ENCODE measurements around the gene ANKRD50.

Gene ANKRD50

GRCh38 chr4:124691801-124692200 lies 20.7 kb downstream of the ANKRD50 start:
- Histone ChIP-seq H3K36me3 (ENCODE audit: control insufficient read depth, insufficient read depth, low read length) (no peaks in the 10 kb centered on the region), H3K4me3 (replicated peaks; ENCODE audit: low read depth, low read length) (no peak overlapping the region), H3K27me3 (replicated peaks; ENCODE audit: control insufficient read depth, insufficient read depth, low read length) (no peaks in the 10 kb centered on the region)
- no peak for TF ChIP-seq CTCF (IDR thresholded peaks at IDR 0.05; ENCODE audit: insufficient read depth, low read length, poor library complexity, severe bottlenecking)
- no peak for DNase-seq (ENCODE audit: extremely low read depth, insufficient read length)

- TF ChIP-seq CTCF (IDR thresholded peaks at IDR 0.05; ENCODE audit: insufficient read depth, low read length, poor library complexity, severe bottlenecking) = no peak
- Histone ChIP-seq H3K36me3 (ENCODE audit: control insufficient read depth, insufficient read depth, low read length) (no peaks in the 10 kb centered on the region), H3K4me3 (replicated peaks; ENCODE audit: low read depth, low read length) (no peak overlapping the region), H3K27me3 (replicated peaks; ENCODE audit: control insufficient read depth, insufficient read depth, low read length) (no peaks in the 10 kb centered on the region)
- DNase-seq (ENCODE audit: extremely low read depth, insufficient read length) = no peak
These were observed 26.3 kb downstream of the ANKRD50 start for GRCh38 chr4:124686279-124686678.

- DNase-seq (ENCODE audit: extremely low read depth, insufficient read length) = no peak
- Histone ChIP-seq H3K27me3 (replicated peaks; ENCODE audit: control insufficient read depth, insufficient read depth, low read length) (no peaks in the 10 kb centered on the region), H3K4me3 (replicated peaks; ENCODE audit: low read depth, low read length) (no peak overlapping the region), H3K36me3 (ENCODE audit: control insufficient read depth, insufficient read depth, low read length) (no peaks in the 10 kb centered on the region)
- no peak for TF ChIP-seq CTCF (IDR thresholded peaks at IDR 0.05; ENCODE audit: insufficient read depth, low read length, poor library complexity, severe bottlenecking)
These were observed 26.7 kb downstream of the ANKRD50 start for GRCh38 chr4:124685851-124686250.

- TF ChIP-seq CTCF (IDR thresholded peaks at IDR 0.05; ENCODE audit: insufficient read depth, low read length, poor library complexity, severe bottlenecking) = no peak
- H3K36me3 ChIP-seq (ENCODE audit: control insufficient read depth, insufficient read depth, low read length) = no peaks in the 10 kb centered on the region
These were observed 28.2 kb downstream of the ANKRD50 start for GRCh38 chr4:124684301-124684700.

GRCh38 chr4:124682384-124682783 lies 30.1 kb downstream of the ANKRD50 start:
- Histone ChIP-seq H3K4me3 (replicated peaks; ENCODE audit: low read depth, low read length) (no peak overlapping the region), H3K36me3 (ENCODE audit: control insufficient read depth, insufficient read depth, low read length) (no peaks in the 10 kb centered on the region), H3K27me3 (replicated peaks; ENCODE audit: control insufficient read depth, insufficient read depth, low read length) (no peaks in the 10 kb centered on the region)
- TF ChIP-seq CTCF (IDR thresholded peaks at IDR 0.05; ENCODE audit: insufficient read depth, low read length, poor library complexity, severe bottlenecking) = no peak
- no peak for DNase-seq (ENCODE audit: extremely low read depth, insufficient read length)

More at GRCh38 chr4:124684301-124684700, 28.2 kb downstream of the ANKRD50 start:
- Histone ChIP-seq H3K4me3 (replicated peaks; ENCODE audit: low read depth, low read length) (no peak overlapping the region), H3K27me3 (replicated peaks; ENCODE audit: control insufficient read depth, insufficient read depth, low read length) (no peaks in the 10 kb centered on the region)
- DNase-seq (ENCODE audit: extremely low read depth, insufficient read length) = no peak

GRCh38 chr4:124666496-124666895 lies 46.0 kb downstream of the ANKRD50 start:
- Histone ChIP-seq H3K27me3 (replicated peaks; ENCODE audit: control insufficient read depth, insufficient read depth, low read length) (no peaks in the 10 kb centered on the region), H3K36me3 (ENCODE audit: control insufficient read depth, insufficient read depth, low read length) (no peaks in the 10 kb centered on the region), H3K4me3 (replicated peaks; ENCODE audit: low read depth, low read length) (no peak overlapping the region)
- DNase-seq (ENCODE audit: extremely low read depth, insufficient read length) = no peak
- no peak for TF ChIP-seq CTCF (IDR thresholded peaks at IDR 0.05; ENCODE audit: insufficient read depth, low read length, poor library complexity, severe bottlenecking)

Measured in GM06990 (cell line).